NOMO-1 treated with DMSO at 0.1 percent for 48 hours (cell line): Measurements from ENCODE around the gene LMO1.
A peak's percentile ranks its signal among the peaks of the same experiment; 100 is the strongest.

Experiments
- DNase-seq: peaks from one replicate; lab custom pipeline; 2025; ENCODE audit not compliant: unreplicated experiment; lab: John Stamatoyannopoulos, UW

Gene LMO1

GRCh38 chr11:8266246-8267241 lies 2.9 kb upstream of the LMO1 start:
- DNase-seq = no peak

GRCh38 chr11:8265681-8266241 lies 2.1 kb upstream of the LMO1 start:
- DNase-seq = no peak

GRCh38 chr11:8263109-8263768 lies 439 bp downstream of the LMO1 start:
- DNase-seq = no peak

GRCh38 chr11:8262552-8263108 lies 1.0 kb downstream of the LMO1 start:
- DNase-seq = no peak

GRCh38 chr11:8261921-8262551 lies 1.6 kb downstream of the LMO1 start:
- DNase-seq = no peak

- no peak for DNase-seq
Observed at GRCh38 chr11:8261291-8261690, 2.4 kb downstream of the LMO1 start.

- DNase-seq = no peak
Observed at GRCh38 chr11:8260202-8260966, 3.3 kb downstream of the LMO1 start.

- no peak for DNase-seq
Observed at GRCh38 chr11:8259306-8259959, 4.2 kb downstream of the LMO1 start.

- peak; percentile 87 for DNase-seq
Observed at GRCh38 chr11:8258784-8259183, 4.9 kb downstream of the LMO1 start.

GRCh38 chr11:8258289-8258688 lies 5.4 kb downstream of the LMO1 start:
- peak; percentile 10 for DNase-seq

- no peak for DNase-seq
Observed at GRCh38 chr11:8257003-8257664, 6.5 kb downstream of the LMO1 start.

GRCh38 chr11:8256271-8257002 lies 7.2 kb downstream of the LMO1 start:
- no peak for DNase-seq

- no peak for DNase-seq
Observed at GRCh38 chr11:8253566-8253965, 10.1 kb downstream of the LMO1 start.

- no peak for DNase-seq
Observed at GRCh38 chr11:8252946-8253345, 10.7 kb downstream of the LMO1 start.

GRCh38 chr11:8252388-8252787 lies 11.3 kb downstream of the LMO1 start:
- DNase-seq = no peak

- DNase-seq = no peak
Observed at GRCh38 chr11:8251616-8252295, 11.9 kb downstream of the LMO1 start.

- no peak for DNase-seq
Observed at GRCh38 chr11:8250981-8251615, 12.6 kb downstream of the LMO1 start.

GRCh38 chr11:8250434-8250833 lies 13.2 kb downstream of the LMO1 start:
- DNase-seq = no peak
